Gastrocnemius medialis (tissue), 4 donors: ENCODE measurements around the gene GNG13. TPM values are rescaled to one million over a fixed set of nuclear protein-coding genes. Genes with fewer than 3 reads are reported as not detected.

ENCODE experiments used
- ATAC-seq, 2 donors: fragments of 150-250 bp; one replicate each; pipeline ENCODE4 v1.9.1; 2016
- DNase-seq, 2 donors: peaks; one replicate each; pipeline ENCODE4 v3.0.0-alpha.2; 2019
- H3K27ac ChIP-seq, 4 donors: fragments of 200-600 bp; sonication (generic); 1 replicate in 1 of 4; 2 replicates in 3 of 4; pipeline ENCODE4 v1.5.1; 2016 to 2018; ENCODE audit warnings: mild to moderate bottlenecking in 2 of 4, moderate library complexity in 1 of 4
- H3K27me3 ChIP-seq, 3 donors: fragments of 200-600 bp; sonication (generic) in 2 of 3; 1 replicate in 1 of 3; 2 replicates in 2 of 3; pipeline versions ENCODE4 v1.5.1 to v1.6.0; 2016 to 2019; ENCODE audit warnings: mild to moderate bottlenecking in 1 of 3, moderate library complexity in 1 of 3
- H3K36me3 ChIP-seq, 2 donors: fragments of 200-600 bp; sonication (generic) in 1 of 2; one replicate each; pipeline ENCODE4 v1.5.1; 2017 to 2018
- H3K4me1 ChIP-seq, 2 donors: fragments of 200-600 bp; sonication (generic) in 1 of 2; one replicate each; pipeline ENCODE4 v1.5.1; 2016 to 2017; ENCODE audit warnings: mild to moderate bottlenecking in 2 of 2
- H3K4me3 ChIP-seq, 4 donors: fragments of 200-600 bp; sonication (generic) in 3 of 4; 1 replicate in 1 of 4; 2 replicates in 3 of 4; pipeline ENCODE4 v1.5.1; 2016 to 2019; ENCODE audit warnings: mild to moderate bottlenecking in 2 of 4
- H3K9me3 ChIP-seq, 3 donors: fragments of 200-600 bp; sonication (generic) in 2 of 3; 1 replicate in 1 of 3; 2 replicates in 2 of 3; pipeline ENCODE4 v1.5.1; 2016 to 2019
- CTCF ChIP-seq, 5 experiments: fragments of 450-650 bp in 3 of 5; fragments of 200-600 bp in 2 of 5; sonication (generic) in 2 of 5; IDR thresholded peaks in 4 of 5; conservative IDR thresholded peaks in 1 of 5; 1 replicate in 4 of 5; 2 replicates in 1 of 5; pipeline ENCODE4 v1.5.1; 2016 to 2019; ENCODE audit warnings: antibody characterized with exemption in 5 of 5, mild to moderate bottlenecking in 3 of 5, moderate library complexity in 3 of 5
- POLR2A ChIP-seq, 2 donors: fragments of 450-650 bp; IDR thresholded peaks; one replicate each; pipeline ENCODE4 v1.6.1; 2017; ENCODE audit warnings: antibody characterized with exemption in 2 of 2, mild to moderate bottlenecking in 2 of 2, moderate library complexity in 2 of 2
- in situ Hi-C, 4 donors: fragments of 200-750 bp; cut with MboI; loops; one replicate each; pipeline versions ENCODE4 v1.15.0 to v1.8.0; 2017; ENCODE audit warnings: low sequenced_read_pairs in 4 of 4
- intact Hi-C: fragments of 100-400 bp; cut with DNase I; formaldehyde crosslinking; loops from one replicate; pipeline ENCODE4 v1.15.1; 2023; ENCODE audit warnings: low total_unique reads
- total RNA-seq, 4 donors: library from RNA; depleted of rRNA; stranded (reverse); fragments of >200 nt; gene quantifications; one replicate each; pipeline versions ENCODE4 v1.1.0 to v1.2.3, GENCODE V29; 2016

Gene GNG13
- total RNA-seq, 4 donors from 2014 or later, result not detected

GRCh38 chr16:819336-820043 lies 19.0 kb upstream of the GNG13 start:
- Histone ChIP-seq H3K9me3 (no peaks in the 10 kb centered on the region), H3K27me3 (peaks cover 44 to 62% (median 56%) of the 10 kb centered on the region in 3 donors), H3K4me3 (no peak overlapping the region), H3K27ac (no peak overlapping the region), H3K4me1 (no peaks in the 10 kb centered on the region), H3K36me3 (no peaks in the 10 kb centered on the region)
- ATAC-seq (no peak), DNase-seq (no peak)
- intact Hi-C loops, result no loop called here
- TF ChIP-seq CTCF (IDR thresholded peaks at IDR 0.05 in 4 of 5, conservative IDR thresholded peaks at IDR 0.05 in 1 of 5) (no peak), POLR2A (IDR thresholded peaks at IDR 0.05) (no peak)
- in situ Hi-C loops, result loop anchor here in 1 of 4 donors (25.0 kb wide), 1 partner anchor 243 kb away; the partner anchor contains the start of gene SSTR5

DNA sequence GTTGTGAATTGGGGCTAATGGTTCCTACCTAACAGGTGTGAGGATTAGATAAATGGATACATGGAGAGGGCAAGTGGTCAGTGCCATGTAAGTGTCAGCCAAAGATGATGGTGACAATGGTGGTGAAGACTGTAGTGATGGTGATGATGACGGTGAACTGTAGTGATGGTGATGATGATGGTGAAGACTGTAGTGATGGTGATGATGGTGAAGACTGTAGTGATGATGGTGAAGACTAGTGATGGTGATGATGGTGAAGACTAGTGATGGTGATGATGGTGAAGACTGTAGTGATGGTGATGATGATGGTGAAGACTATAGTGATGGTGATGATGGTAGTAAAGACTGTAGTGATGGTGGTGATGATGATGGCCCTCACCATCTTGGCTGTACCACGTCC lies 18.1 kb upstream of the GNG13 start:
- in situ Hi-C loops, result loop anchor here in 1 of 4 donors (25.0 kb wide), 1 partner anchor 244 kb away; the partner anchor contains the start of gene SSTR5
- intact Hi-C loops, result no loop called here

GRCh38 chr16:818132-818531 lies 17.6 kb upstream of the GNG13 start:
- DNase-seq (no peak), ATAC-seq (no peak)
- H3K27ac ChIP-seq, result no peak overlapping the region
- peaks cover 48 to 63% (median 55%) of the 10 kb centered on the region in 3 donors for H3K27me3 ChIP-seq
- in situ Hi-C loops (loop anchor here in 1 of 4 donors (25.0 kb wide), 1 partner anchor 244 kb away; the partner anchor contains the start of gene SSTR5), intact Hi-C loops (no loop called here)
- H3K4me1 ChIP-seq, result no peaks in the 10 kb centered on the region
- H3K4me3 ChIP-seq, result no peak overlapping the region
- no peaks in the 10 kb centered on the region for H3K9me3 ChIP-seq
- no peaks in the 10 kb centered on the region for H3K36me3 ChIP-seq
- no peak for TF ChIP-seq CTCF (IDR thresholded peaks at IDR 0.05 in 4 of 5, conservative IDR thresholded peaks at IDR 0.05 in 1 of 5)

More for the DNA sequence above, 18.1 kb upstream of the GNG13 start:
- Histone ChIP-seq H3K27ac (no peak overlapping the region), H3K36me3 (no peaks in the 10 kb centered on the region), H3K4me1 (no peaks in the 10 kb centered on the region), H3K27me3 (peaks cover 48 to 62% (median 56%) of the 10 kb centered on the region in 3 donors), H3K4me3 (no peak overlapping the region), H3K9me3 (no peaks in the 10 kb centered on the region)
- TF ChIP-seq POLR2A (IDR thresholded peaks at IDR 0.05) (no peak), CTCF (IDR thresholded peaks at IDR 0.05 in 4 of 5, conservative IDR thresholded peaks at IDR 0.05 in 1 of 5) (no peak)
- DNase-seq (no peak), ATAC-seq (no peak)

DNA sequence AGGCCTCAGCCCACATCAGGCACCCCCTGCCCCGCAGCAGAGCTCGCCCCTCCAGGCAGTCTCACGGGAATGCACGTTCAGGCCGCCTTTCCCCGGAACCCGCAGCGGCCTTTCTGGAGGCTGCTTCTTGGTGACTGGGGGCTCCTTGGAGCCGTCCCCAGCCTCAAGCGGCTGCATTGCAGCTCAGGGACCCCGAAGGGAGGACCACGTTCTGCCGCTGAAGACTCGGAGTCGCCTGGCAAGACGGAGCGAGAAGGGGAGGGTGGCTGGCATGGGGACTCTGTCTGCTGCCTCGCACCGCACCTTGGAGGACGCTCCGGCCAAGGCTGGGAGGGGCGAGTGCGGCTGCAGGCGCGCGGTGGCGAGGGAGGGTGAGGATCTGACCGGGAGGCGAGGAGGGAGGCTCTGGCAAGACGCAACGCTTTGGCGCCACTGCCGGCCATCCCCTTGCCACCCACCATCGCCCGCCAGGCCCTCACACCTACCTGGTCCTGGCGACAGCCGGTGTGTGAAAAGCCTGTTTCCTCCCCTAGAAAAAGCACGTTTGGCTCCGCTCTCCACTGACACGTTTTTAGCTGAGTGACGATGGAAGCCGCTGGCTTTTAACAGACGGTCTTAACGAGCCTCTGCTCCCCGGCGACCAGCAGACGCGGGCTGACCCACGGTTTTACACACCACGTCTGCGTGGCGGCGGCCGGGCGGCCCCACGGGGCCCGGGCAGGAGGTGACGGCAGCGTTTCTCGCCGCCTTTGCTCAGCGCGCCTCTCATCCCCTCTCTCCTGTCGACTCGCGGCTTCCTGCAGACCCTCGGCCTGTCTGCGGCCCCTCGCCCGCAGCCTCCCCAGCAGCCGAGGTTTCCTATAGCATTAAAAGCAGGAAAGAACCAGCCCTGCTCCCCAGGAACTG lies 16.7 kb upstream of the GNG13 start:
- H3K36me3 ChIP-seq, result no peaks in the 10 kb centered on the region
- intact Hi-C loops (no loop called here), in situ Hi-C loops (loop anchor here in 1 of 4 donors (25.0 kb wide), 1 partner anchor 245 kb away; the partner anchor contains the start of gene SSTR5)
- H3K9me3 ChIP-seq, result no peaks in the 10 kb centered on the region
- H3K4me3 ChIP-seq, result no peak overlapping the region
- no peaks in the 10 kb centered on the region for H3K4me1 ChIP-seq
- DNase-seq (no peak), ATAC-seq (no peak)
- TF ChIP-seq POLR2A (IDR thresholded peaks at IDR 0.05) (no peak), CTCF (IDR thresholded peaks at IDR 0.05 in 4 of 5, conservative IDR thresholded peaks at IDR 0.05 in 1 of 5) (no peak)
- peaks cover 48 to 64% (median 52%) of the 10 kb centered on the region in 3 donors for H3K27me3 ChIP-seq
- H3K27ac ChIP-seq, result no peak overlapping the region
